ENCODE results near the gene NRG4.

GRCh38 chr15:75920079-75920478, 92.1 kb downstream of the NRG4 start:
- TF ChIP-seq, protein P1, sequence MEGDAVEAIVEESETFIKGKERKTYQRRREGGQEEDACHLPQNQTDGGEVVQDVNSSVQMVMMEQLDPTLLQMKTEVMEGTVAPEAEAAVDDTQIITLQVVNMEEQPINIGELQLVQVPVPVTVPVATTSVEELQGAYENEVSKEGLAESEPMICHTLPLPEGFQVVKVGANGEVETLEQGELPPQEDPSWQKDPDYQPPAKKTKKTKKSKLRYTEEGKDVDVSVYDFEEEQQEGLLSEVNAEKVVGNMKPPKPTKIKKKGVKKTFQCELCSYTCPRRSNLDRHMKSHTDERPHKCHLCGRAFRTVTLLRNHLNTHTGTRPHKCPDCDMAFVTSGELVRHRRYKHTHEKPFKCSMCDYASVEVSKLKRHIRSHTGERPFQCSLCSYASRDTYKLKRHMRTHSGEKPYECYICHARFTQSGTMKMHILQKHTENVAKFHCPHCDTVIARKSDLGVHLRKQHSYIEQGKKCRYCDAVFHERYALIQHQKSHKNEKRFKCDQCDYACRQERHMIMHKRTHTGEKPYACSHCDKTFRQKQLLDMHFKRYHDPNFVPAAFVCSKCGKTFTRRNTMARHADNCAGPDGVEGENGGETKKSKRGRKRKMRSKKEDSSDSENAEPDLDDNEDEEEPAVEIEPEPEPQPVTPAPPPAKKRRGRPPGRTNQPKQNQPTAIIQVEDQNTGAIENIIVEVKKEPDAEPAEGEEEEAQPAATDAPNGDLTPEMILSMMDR (IDR thresholded peaks at IDR 0.05; ENCODE audit: low read length), result no peak
- no peak for TF ChIP-seq EZH2phosphoT487 (IDR thresholded peaks at IDR 0.05; ENCODE audit: low read length)
